ENCODE results near the gene RNU6-8.

RNU6-8 gene

GRCh38 chr14:32186248-32186647 lies 16.8 kb downstream of the RNU6-8 start:
- no peak for DNase-seq (ENCODE audit: low spot score)
- TF ChIP-seq CTCF (IDR thresholded peaks at IDR 0.05; ENCODE audit: extremely low read depth, missing control alignments), result no peak

DNA sequence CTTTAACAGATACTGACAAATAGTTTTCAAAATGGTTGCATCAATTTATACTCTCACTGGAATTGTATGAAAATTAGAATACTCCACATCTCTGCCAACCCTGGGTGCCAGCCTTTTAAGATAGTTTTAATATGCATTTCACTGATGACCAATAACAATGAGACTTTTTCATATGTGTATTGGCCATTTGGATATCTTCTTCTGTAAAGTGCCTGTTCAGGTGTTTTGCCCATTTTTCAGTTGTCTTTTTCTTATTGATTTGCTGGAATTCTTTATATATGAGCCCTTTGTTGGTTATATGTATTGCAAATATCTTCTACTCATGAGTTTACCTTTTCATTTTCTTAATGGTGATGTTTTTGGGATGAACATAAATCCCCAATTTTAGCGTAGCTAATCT lies 18.0 kb downstream of the RNU6-8 start:
- TF ChIP-seq CTCF (IDR thresholded peaks at IDR 0.05; ENCODE audit: extremely low read depth, missing control alignments), result no peak
- DNase-seq (ENCODE audit: low spot score), result no peak

DNA sequence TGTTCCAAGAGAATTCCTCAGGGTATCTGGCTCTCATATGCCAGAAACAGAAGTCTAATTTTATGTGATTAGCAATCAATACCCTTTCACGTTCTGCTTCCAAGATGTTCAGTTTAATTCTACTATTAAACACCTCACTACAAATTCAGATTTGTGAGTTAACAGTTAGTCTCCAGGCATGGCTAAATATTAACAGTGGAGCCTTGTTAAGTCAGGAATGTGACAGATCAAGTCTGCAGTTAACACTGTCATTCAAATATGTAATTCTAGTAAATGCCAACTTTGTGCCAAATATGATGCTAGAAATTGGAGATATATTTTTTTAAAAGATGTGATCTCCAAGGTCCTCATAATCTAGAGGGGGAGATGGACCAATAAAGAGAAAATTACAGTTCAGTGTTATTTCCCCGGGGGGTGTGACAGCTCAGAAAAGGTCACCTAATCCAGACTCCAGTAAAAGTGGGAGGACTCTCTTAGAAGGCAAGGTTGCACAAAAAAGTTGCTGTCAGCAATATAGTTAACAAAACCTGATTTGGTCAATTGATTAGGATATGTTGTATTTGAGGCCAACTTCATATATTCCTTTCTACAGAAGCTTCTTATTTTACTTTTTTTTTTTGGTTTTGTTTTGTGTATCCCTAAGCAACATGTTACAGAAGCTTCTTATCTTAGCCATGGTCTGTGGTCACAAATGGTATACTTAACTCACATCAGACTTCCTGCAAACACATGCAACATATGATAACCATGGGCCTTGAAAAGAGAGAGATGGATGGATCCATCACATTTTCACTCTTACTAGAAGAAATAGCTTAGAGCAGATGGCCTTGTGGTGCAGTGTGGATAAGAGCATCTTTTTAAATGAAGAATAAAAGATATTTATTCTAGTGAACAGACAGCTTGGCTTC lies 19.7 kb downstream of the RNU6-8 start:
- no peak for DNase-seq (ENCODE audit: low spot score)
- no peak for TF ChIP-seq CTCF (IDR thresholded peaks at IDR 0.05; ENCODE audit: extremely low read depth, missing control alignments)

DNA sequence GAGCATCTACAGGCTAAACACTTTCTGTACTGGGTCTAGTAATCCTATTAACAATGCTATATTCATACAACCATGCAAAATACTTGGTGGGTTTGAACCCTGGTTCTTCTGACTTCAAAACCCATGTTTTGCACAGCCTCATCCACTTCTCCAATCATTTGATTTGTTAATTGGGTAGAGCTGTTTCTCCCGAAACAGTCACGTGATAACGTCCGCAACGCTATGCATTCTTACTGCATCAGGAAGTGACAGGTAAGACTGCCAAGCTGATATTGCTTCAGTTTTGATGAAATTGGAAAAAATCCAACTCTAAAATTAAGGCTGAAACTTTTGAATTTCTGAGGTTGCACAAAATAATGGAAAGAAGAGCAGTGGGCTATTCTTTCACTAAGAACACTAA lies 31.6 kb downstream of the RNU6-8 start:
- DNase-seq (ENCODE audit: low spot score), result no peak
- TF ChIP-seq CTCF (IDR thresholded peaks at IDR 0.05; ENCODE audit: extremely low read depth, missing control alignments), result no peak

DNA sequence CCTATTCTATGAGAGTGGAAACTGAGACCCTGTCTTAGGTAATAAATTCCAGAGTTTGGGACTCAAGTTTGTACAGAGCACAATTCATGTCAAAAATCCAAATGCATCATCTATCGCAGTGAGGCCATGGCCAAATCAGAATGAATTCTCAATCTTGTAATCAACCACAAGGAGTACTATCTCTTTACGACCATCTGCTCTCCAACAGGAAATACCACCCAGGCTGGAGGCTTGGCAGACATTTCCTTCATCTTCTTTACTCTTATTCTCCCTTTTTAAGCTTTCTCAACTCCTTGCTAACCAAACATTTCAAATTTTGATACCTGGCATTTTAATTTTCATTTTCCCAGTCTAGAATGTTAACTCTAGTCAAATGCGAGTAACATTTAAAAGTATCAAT lies 33.9 kb downstream of the RNU6-8 start:
- DNase-seq (ENCODE audit: low spot score), result no peak

GRCh38 chr14:32167907-32168306 lies 35.2 kb downstream of the RNU6-8 start:
- no peak for TF ChIP-seq CTCF (IDR thresholded peaks at IDR 0.05; ENCODE audit: extremely low read depth, missing control alignments)
- DNase-seq (ENCODE audit: low spot score), result no peak

More for the DNA sequence above, 33.9 kb downstream of the RNU6-8 start:
- TF ChIP-seq CTCF (IDR thresholded peaks at IDR 0.05; ENCODE audit: extremely low read depth, missing control alignments), result no peak

- no peak for DNase-seq (ENCODE audit: low spot score)
- TF ChIP-seq CTCF (IDR thresholded peaks at IDR 0.05; ENCODE audit: extremely low read depth, missing control alignments), result no peak
Observed at GRCh38 chr14:32166924-32167323, 36.1 kb downstream of the RNU6-8 start.
